Measurements from ENCODE around the gene TPBGL. TPM values are rescaled to one million over a fixed set of nuclear protein-coding genes. Genes with fewer than 3 reads are reported as not detected.

Gene TPBGL
- total RNA-seq, 4 donors from 2014 or later = 0.22 to 0.65 TPM; not detected in 2

DNA sequence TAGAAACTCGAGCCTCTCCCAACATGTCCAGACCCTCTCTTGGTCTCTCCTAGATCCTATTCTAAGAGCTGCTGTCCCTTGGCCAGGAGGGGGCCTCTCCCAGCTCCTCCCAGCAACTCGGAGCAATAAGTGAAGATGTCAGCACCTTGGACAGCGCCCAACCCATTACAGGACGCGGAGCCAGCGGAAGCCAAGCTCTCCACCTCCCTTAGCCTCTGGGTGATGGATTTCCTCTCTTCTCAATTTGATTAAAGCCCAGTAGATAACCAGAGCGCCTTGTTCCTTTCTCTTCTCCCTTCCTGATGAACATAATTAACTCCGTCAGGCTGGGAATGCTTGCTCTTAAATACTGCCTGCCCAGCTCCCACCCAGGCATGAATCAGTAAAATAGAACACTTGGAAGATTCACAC lies 26.2 kb upstream of the TPBGL start:
- TF ChIP-seq, protein P1, sequence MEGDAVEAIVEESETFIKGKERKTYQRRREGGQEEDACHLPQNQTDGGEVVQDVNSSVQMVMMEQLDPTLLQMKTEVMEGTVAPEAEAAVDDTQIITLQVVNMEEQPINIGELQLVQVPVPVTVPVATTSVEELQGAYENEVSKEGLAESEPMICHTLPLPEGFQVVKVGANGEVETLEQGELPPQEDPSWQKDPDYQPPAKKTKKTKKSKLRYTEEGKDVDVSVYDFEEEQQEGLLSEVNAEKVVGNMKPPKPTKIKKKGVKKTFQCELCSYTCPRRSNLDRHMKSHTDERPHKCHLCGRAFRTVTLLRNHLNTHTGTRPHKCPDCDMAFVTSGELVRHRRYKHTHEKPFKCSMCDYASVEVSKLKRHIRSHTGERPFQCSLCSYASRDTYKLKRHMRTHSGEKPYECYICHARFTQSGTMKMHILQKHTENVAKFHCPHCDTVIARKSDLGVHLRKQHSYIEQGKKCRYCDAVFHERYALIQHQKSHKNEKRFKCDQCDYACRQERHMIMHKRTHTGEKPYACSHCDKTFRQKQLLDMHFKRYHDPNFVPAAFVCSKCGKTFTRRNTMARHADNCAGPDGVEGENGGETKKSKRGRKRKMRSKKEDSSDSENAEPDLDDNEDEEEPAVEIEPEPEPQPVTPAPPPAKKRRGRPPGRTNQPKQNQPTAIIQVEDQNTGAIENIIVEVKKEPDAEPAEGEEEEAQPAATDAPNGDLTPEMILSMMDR (IDR thresholded peaks at IDR 0.05; ENCODE audit: low read depth) = no peak

DNA sequence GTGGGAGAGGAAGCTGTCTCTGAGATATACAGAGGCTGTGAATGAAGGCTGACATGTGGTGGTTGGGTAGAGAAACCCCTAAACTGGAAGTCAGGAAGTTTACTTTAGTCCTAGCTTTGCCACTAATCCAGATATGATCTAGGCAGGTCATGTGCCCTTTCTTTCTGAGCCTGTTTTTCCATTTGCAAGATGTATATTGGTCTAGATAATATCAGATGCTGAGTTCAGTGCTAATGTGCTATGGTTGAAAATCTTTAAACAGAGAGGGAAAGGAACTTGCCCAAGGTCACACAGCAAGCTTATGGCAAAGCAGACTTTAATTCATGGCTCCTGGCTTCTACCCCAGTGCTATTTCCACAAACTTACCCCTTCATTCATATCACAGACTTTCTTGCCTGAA lies 25.7 kb upstream of the TPBGL start:
- TF ChIP-seq, protein P1 (IDR thresholded peaks at IDR 0.05; ENCODE audit: low read depth) = no peak

GRCh38 chr11:75219869-75220268 lies 20.7 kb upstream of the TPBGL start:
- TF ChIP-seq, protein P1 (IDR thresholded peaks at IDR 0.05; ENCODE audit: low read depth) = no peak

GRCh38 chr11:75223954-75224643 lies 16.5 kb upstream of the TPBGL start:
- TF ChIP-seq, protein P1 (IDR thresholded peaks at IDR 0.05; ENCODE audit: low read depth) = no peak

GRCh38 chr11:75225794-75226193 lies 14.8 kb upstream of the TPBGL start:
- TF ChIP-seq, protein P1 (IDR thresholded peaks at IDR 0.05; ENCODE audit: low read depth) = no peak

DNA sequence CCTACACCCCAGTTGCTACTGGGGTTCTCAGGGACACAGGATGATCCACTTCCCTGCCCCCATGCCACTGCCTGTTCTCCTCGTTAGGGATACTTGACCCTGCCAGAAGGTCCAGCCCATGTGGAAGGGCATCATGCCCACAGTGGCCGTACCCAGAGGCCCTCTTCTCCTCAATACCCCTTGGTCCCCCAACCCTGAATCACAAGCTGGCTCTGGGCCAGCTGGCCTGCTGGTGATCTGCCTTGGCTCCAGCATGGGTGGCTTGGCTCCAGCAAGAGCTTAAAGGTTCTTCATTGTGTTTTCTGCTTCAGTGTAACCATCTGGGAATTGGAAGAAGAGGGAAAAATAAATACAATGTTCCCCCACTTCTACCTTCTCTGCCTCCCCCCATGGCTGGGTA lies 11.1 kb upstream of the TPBGL start:
- TF ChIP-seq, protein P1 (IDR thresholded peaks at IDR 0.05; ENCODE audit: low read depth) = no peak

DNA sequence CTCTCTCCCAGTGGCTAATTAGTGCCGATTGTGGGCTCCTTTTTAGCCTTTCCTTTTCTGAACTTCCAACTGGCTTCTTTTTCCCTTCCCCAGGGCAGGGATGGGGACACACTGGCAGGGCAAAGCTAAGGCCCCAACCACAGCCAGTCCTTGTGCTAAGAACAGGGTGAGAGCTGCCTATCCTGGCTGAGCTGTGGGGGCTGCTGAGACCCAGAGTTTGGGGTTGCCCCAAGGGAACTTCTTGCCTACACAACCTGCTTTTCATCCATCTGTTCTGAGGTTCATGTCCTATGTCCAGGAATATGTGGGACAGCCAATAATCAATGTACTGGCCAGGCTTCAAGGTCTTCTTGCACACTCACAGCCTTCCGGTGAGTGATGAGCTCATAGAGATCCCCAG lies 10.0 kb upstream of the TPBGL start:
- TF ChIP-seq, protein P1 (IDR thresholded peaks at IDR 0.05; ENCODE audit: low read depth) = no peak

Data from subcutaneous adipose tissue (tissue), 4 donors.